HFF-Myc (cell line): ENCODE data around the gene STARD13.

ENCODE experiments used
- DNase-seq: peaks from one replicate; pipeline ENCODE4 v3.0.0-alpha.2; 2011; ENCODE audit warnings: low read depth; ENCODE audit errors: extremely low read depth
- H3K4me3 ChIP-seq: replicated peaks from 2 replicates; pipeline ENCODE4 v1.5.1; 2011; ENCODE audit warnings: low read depth, mild to moderate bottlenecking, control low read depth, low read length
- TF ChIP-seq, protein P1 (sequence below): IDR thresholded peaks from 2 replicates; pipeline ENCODE4 v1.5.1; 2012; ENCODE audit warnings: mild to moderate bottlenecking, low read depth, low read length, control low read depth; ENCODE audit errors: missing control alignments

The STARD13 gene

DNA sequence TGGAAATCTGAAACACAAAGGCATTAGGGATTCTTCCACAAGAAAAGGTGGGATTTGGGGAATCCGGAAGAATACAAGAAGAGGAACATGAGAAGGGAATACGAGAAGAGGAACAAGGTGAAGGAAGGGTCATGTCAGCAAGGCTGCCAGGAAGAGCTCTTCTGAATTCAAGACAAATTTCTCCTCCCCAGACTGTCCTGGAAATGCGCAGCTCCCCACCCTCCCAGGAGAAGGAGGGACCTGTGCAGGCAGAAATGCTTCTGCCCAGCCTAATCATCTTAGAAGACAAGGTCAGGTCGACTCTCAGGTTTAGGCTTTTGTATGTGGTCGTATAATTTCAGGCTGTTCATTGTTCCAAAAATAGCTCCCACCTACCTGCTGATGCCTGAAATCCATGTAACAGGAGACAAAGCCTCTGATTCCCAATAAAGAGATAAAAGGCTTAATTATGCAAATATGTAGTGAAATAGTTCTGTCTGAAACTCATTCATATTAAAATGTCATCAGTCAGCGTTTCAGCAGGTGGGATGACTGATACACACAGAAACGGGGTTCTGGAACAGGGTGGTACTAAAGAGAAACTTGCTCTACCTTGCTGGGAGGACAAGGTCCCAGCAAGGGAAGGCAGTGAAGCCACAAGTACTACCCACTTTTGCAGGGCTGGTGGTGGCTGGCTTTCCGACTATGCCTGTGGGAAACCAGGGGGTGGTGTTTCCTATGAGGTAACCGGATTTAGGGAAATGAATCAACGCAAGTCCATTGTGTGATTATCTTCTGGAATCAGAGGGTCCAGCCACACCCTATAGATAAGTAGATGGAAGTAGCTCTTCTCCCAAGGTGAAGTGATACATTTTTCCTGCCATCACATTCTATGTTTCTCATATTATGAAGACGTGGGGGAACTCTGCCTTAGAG lies 193.2 kb downstream of the STARD13 start:
- TF ChIP-seq, protein P1, sequence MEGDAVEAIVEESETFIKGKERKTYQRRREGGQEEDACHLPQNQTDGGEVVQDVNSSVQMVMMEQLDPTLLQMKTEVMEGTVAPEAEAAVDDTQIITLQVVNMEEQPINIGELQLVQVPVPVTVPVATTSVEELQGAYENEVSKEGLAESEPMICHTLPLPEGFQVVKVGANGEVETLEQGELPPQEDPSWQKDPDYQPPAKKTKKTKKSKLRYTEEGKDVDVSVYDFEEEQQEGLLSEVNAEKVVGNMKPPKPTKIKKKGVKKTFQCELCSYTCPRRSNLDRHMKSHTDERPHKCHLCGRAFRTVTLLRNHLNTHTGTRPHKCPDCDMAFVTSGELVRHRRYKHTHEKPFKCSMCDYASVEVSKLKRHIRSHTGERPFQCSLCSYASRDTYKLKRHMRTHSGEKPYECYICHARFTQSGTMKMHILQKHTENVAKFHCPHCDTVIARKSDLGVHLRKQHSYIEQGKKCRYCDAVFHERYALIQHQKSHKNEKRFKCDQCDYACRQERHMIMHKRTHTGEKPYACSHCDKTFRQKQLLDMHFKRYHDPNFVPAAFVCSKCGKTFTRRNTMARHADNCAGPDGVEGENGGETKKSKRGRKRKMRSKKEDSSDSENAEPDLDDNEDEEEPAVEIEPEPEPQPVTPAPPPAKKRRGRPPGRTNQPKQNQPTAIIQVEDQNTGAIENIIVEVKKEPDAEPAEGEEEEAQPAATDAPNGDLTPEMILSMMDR: no peak
- no peak for DNase-seq
- no peak overlapping the region for H3K4me3 ChIP-seq

DNA sequence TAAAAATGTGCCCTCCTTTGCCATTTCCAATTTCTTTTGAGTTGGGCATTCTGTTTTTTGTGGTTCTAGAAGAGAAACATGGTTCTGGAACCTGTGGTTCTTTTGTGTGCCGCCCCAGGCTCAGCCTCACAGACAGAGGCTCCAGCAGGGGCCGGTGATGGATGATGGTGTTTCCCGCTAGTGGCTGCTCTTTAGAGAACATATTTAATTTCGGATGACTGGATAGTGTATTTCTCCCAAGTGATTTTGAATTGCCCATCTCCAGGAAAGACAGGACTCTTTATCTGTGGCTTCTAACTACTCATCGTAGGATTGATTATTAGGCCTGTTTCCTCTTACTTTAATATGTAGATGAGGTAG lies 194.2 kb downstream of the STARD13 start:
- TF ChIP-seq, protein P1: no peak
- H3K4me3 ChIP-seq: no peak overlapping the region
- no peak for DNase-seq

DNA sequence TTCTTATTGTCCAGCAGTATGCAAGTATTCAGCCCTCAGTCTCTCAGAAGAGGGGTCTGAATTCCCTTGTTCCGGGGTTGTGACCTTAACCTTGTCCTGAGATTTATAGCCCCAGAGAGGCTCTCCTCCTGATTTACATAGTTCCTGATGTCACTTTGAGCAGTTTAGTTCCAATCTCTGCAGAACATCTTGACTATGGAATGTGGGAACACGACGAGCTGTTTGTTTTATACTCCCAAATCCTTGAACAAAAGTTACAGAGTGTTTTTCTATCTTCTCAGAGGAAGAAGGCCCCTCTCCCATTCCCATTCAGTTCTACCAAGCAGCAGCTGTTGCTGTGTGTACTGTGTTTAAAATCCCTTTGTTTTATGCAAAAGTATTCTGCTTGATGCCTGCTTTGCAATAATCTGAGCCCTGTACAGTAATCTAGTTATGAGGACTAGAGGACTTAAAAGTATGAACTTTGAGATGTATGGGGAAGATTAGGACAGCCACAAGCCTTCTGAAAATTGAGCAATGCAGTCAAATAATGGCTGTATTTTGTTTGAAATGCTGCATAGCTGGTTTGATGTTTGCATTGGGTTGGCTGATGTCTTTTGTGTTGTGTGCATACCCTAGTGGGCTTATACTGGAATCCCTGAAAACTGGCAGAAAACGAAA lies 194.7 kb downstream of the STARD13 start:
- no peak for DNase-seq
- TF ChIP-seq, protein P1: no peak
- no peak overlapping the region for H3K4me3 ChIP-seq

DNA sequence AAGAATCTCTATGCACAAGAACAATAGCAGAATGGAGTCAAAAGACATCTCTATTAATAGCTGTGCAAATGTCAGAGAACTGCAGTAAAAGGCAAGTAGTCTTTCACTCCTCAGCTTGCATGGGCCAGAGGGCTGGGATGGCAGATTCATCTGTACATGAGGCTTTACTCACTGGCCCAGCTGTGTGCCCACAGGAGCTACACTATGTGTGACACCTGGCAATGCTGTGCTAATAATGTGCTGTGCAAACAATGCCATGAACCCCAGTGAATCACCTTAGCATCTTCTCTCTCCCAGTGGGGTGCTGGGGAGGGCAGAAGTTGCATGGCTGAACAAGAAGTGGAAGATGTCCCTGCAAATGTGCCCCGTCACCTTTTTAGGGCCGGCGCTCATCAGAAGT lies 196.2 kb downstream of the STARD13 start:
- H3K4me3 ChIP-seq: no peak overlapping the region
- DNase-seq: no peak
- TF ChIP-seq, protein P1: no peak

DNA sequence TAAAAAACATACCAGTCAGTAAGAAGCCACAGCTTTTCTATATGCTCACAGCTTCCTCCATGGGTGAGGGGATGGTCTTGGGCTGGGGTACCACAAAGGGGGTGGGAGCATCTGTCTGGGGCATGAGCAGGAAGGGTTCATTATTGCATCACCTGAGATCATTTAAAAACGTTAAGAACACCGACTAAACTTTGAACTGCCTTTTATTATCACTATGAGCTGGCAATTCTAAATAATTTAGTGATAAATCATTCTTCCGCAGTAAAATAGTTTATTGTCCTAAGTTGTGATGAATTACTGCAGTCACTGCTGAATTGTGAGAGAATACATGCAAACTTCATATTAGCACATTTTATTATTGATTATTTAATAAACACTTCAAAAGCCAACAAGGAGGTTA lies 197.8 kb downstream of the STARD13 start:
- TF ChIP-seq, protein P1: no peak
- no peak overlapping the region for H3K4me3 ChIP-seq
- DNase-seq: no peak

DNA sequence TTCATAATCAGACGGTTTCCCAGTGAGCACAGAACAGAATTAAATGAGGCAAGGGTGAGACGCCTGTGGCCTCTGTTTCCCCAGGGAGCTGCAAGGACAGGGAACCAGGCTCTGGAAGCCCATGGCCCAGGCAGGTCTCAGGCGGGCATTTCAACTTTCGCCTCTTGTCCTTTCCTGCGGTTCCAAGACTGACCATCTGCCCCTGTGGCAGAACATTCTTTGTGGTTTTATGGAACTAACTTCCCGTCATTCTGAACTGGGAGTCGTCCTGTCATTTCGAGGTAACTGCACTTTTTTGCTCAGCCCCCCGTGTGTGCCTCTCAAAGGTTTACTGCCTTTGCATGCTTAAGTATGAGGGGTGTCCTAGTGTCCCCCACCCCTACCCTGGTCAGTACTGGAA lies 198.5 kb downstream of the STARD13 start:
- DNase-seq: no peak
- H3K4me3 ChIP-seq: no peak overlapping the region
- TF ChIP-seq, protein P1: no peak
